HepG2 (cell line): ENCODE measurements around the gene SIAH2. TPM values are rescaled to one million over a fixed set of nuclear protein-coding genes. Genes with fewer than 3 reads are reported as not detected.

ENCODE experiments used
- CCDC6 ChIP-seq: sonication (generic); formaldehyde crosslinking; IDR thresholded peaks from 2 replicates; pipeline ENCODE4 v1.8.1; 2022; ENCODE audit warnings: mild to moderate bottlenecking, missing genetic modification reagents, moderate library complexity
- FOXK2 ChIP-seq: fragments of 450-650 bp; IDR thresholded peaks from 2 replicates; pipeline ENCODE4 v1.6.1; 2016
- GABPB1 ChIP-seq: IDR thresholded peaks from 2 replicates; pipeline ENCODE4 v1.6.1; 2016; ENCODE audit warnings: mild to moderate bottlenecking, missing genetic modification reagents, moderate library complexity, missing compliant biosample characterization
- GRHL1 ChIP-seq: sonication (generic); formaldehyde crosslinking; conservative IDR thresholded peaks from 2 replicates; pipeline ENCODE4 v1.8.0; 2022; ENCODE audit warnings: missing genetic modification reagents
- GZF1 ChIP-seq: sonication (generic); formaldehyde crosslinking; IDR thresholded peaks from 2 replicates; pipeline ENCODE4 v1.5.1; 2020; ENCODE audit warnings: mild to moderate bottlenecking, missing genetic modification reagents
- ISL2 ChIP-seq: sonication (generic); formaldehyde crosslinking; IDR thresholded peaks from 2 replicates; pipeline ENCODE4 v1.5.0; 2020; ENCODE audit warnings: missing genetic modification reagents
- KDM6A ChIP-seq: IDR thresholded peaks from 2 replicates; pipeline ENCODE4 v1.6.1; 2016; ENCODE audit warnings: low read depth
- KLF13 ChIP-seq: sonication (generic); formaldehyde crosslinking; IDR thresholded peaks from 2 replicates; pipeline ENCODE4 v1.4.0; 2020; ENCODE audit warnings: mild to moderate bottlenecking, missing genetic modification reagents
- MLLT10 ChIP-seq: sonication (generic); formaldehyde crosslinking; IDR thresholded peaks from 2 replicates; pipeline ENCODE4 v1.4.0; 2020; ENCODE audit warnings: missing genetic modification reagents
- NFYB ChIP-seq: sonication (generic); formaldehyde crosslinking; IDR thresholded peaks from 2 replicates; pipeline ENCODE4 v1.4.0; 2020; ENCODE audit warnings: missing genetic modification reagents
- POLR2AphosphoS2 ChIP-seq: IDR thresholded peaks from 2 replicates; pipeline ENCODE4 v1.6.1; 2011; ENCODE audit warnings: low read depth, low read length, improper control_type of control experiment
- TFDP1 ChIP-seq: IDR thresholded peaks from 2 replicates; pipeline ENCODE4 v1.6.1; 2016; ENCODE audit warnings: missing compliant biosample characterization, missing genetic modification reagents, borderline replicate concordance
- ZBTB21 ChIP-seq: sonication (generic); formaldehyde crosslinking; IDR thresholded peaks from 2 replicates; pipeline ENCODE4 v1.4.0; 2020; ENCODE audit warnings: missing genetic modification reagents
- ZFP90 ChIP-seq: sonication (generic); formaldehyde crosslinking; IDR thresholded peaks from 2 replicates; pipeline ENCODE4 v1.8.0; 2022; ENCODE audit warnings: missing genetic modification reagents, mild to moderate bottlenecking, inconsistent platforms, borderline replicate concordance
- ZMYM3 ChIP-seq: sonication (generic); formaldehyde crosslinking; IDR thresholded peaks from 2 replicates; pipeline ENCODE4 v1.5.1; 2020; ENCODE audit warnings: mild to moderate bottlenecking, missing genetic modification reagents
- ZNF124 ChIP-seq: sonication (generic); formaldehyde crosslinking; IDR thresholded peaks from 2 replicates; pipeline ENCODE4 v1.4.0; 2020; ENCODE audit warnings: missing genetic modification reagents
- ZNF235 ChIP-seq: sonication (generic); formaldehyde crosslinking; IDR thresholded peaks from 2 replicates; pipeline ENCODE4 v1.8.1; 2023; ENCODE audit warnings: mild to moderate bottlenecking, missing genetic modification reagents, borderline replicate concordance
- ZNF251 ChIP-seq: sonication (generic); formaldehyde crosslinking; IDR thresholded peaks from 2 replicates; pipeline ENCODE4 v1.9.0; 2021; ENCODE audit warnings: mild to moderate bottlenecking, missing genetic modification reagents
- ZNF264 ChIP-seq: sonication (generic); formaldehyde crosslinking; IDR thresholded peaks from 2 replicates; pipeline ENCODE4 v1.4.0; 2020; ENCODE audit warnings: missing genetic modification reagents
- ZNF3 ChIP-seq: IDR thresholded peaks from 2 replicates; pipeline ENCODE4 v1.7.0; 2017; ENCODE audit warnings: inconsistent platforms
- ZNF572 ChIP-seq: sonication (generic); formaldehyde crosslinking; IDR thresholded peaks from 2 replicates; pipeline ENCODE4 v1.5.1; 2020; ENCODE audit warnings: mild to moderate bottlenecking, missing genetic modification reagents
- ZNF703 ChIP-seq: sonication (generic); formaldehyde crosslinking; IDR thresholded peaks from 2 replicates; pipeline ENCODE4 v1.5.1; 2020; ENCODE audit warnings: missing genetic modification reagents, mild to moderate bottlenecking, moderate library complexity, borderline replicate concordance
- ZNF704 ChIP-seq: sonication (generic); formaldehyde crosslinking; IDR thresholded peaks from 2 replicates; pipeline ENCODE4 v1.8.1; 2023; ENCODE audit warnings: mild to moderate bottlenecking, inconsistent platforms, moderate library complexity, missing genetic modification reagents, borderline replicate concordance
- ZNF878 ChIP-seq: sonication (generic); formaldehyde crosslinking; IDR thresholded peaks from 2 replicates; pipeline ENCODE4 v1.8.1; 2023; ENCODE audit warnings: mild to moderate bottlenecking, missing genetic modification reagents, moderate library complexity
- polyA plus RNA-seq, 8 experiments: library from polyadenylated mRNA; depleted of rRNA in 3 of 8; stranded (reverse) in 7 of 8; unstranded in 1 of 8; fragments of >200 nt; fragmentation: Illumina TruSeq in 4 of 8; extraction: Trizol in 4 of 8; gene quantifications; 2 replicates each; pipeline versions ENCODE4 v1.2.1 to v1.2.3, GENCODE V29; 2011 to 2016; ENCODE audit warnings: low read depth in 4 of 8, missing spikeins in 1 of 8, mixed read lengths in 1 of 8; ENCODE audit not compliant: insufficient read depth in 1 of 8
- total RNA-seq, 5 experiments: library from RNA; depleted of rRNA; stranded (reverse); fragments of >200 nt; fragmentation: Illumina TruSeq; extraction: Trizol; gene quantifications; 2 replicates each; pipeline ENCODE4 v1.2.3, GENCODE V29; 2016; ENCODE audit warnings: low read depth in 1 of 5
- TF ChIP-seq, protein P1 (sequence below): sonication (generic); formaldehyde crosslinking; IDR thresholded peaks from 2 replicates; pipeline ENCODE4 v1.4.0; 2020; ENCODE audit warnings: mild to moderate bottlenecking, missing genetic modification reagents

SIAH2 gene
- total and polyA plus RNA-seq, 2 of the 13 experiments (the other 11 are each of a cell fraction or from before 2014, with no cell fraction given) = 71.8 to 117 TPM

- TF ChIP-seq KDM6A (CRISPR knock-in tag) (peak; percentile 80), ZNF251 (CRISPR knock-in tag) (no peak), ZNF235 (CRISPR knock-in tag) (no peak), NFYB (CRISPR knock-in tag) (no peak), ZMYM3 (peak; percentile 79), ZNF878 (CRISPR knock-in tag) (peak; percentile 61; the same call in 1 of the 2 replicates), MLLT10 (no peak), GABPB1 (peak; percentile 40; the same call in 1 of the 2 replicates), POLR2AphosphoS2 (no peak), ZNF704 (CRISPR knock-in tag) (no peak), GZF1 (CRISPR knock-in tag) (no peak; the same call in 1 of the 2 replicates), ZNF572 (CRISPR knock-in tag) (no peak), KLF13 (CRISPR knock-in tag) (no peak), TFDP1 (CRISPR knock-in tag) (no peak), GRHL1 (no peak), ZFP90 (no peak), ZNF703 (CRISPR knock-in tag) (peak; percentile 88), FOXK2 (0 out of 2 replicates have a peak, but pooled peaks have one; percentile 31), ZBTB21 (peak; percentile 72), ZNF124 (CRISPR knock-in tag) (0 out of 2 replicates have a peak, but pooled peaks have one; percentile 24), ZNF264 (CRISPR knock-in tag) (peak; percentile 55; the same call in 1 of the 2 replicates), CCDC6 (CRISPR knock-in tag) (peak; percentile 57), ZNF3 (peak; percentile 80), ISL2 (CRISPR knock-in tag) (peak; percentile 99)
- TF ChIP-seq, protein P1, sequence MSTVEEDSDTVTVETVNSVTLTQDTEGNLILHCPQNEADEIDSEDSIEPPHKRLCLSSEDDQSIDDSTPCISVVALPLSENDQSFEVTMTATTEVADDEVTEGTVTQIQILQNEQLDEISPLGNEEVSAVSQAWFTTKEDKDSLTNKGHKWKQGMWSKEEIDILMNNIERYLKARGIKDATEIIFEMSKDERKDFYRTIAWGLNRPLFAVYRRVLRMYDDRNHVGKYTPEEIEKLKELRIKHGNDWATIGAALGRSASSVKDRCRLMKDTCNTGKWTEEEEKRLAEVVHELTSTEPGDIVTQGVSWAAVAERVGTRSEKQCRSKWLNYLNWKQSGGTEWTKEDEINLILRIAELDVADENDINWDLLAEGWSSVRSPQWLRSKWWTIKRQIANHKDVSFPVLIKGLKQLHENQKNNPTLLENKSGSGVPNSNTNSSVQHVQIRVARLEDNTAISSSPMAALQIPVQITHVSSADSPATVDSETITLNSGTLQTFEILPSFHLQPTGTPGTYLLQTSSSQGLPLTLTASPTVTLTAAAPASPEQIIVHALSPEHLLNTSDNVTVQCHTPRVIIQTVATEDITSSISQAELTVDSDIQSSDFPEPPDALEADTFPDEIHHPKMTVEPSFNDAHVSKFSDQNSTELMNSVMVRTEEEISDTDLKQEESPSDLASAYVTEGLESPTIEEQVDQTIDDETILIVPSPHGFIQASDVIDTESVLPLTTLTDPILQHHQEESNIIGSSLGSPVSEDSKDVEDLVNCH = no peak
These were observed 25.8 kb downstream of the SIAH2 start (continued) for GRCh38 chr3:150736903-150737832.
